ENCODE results near the gene MAN1A1.

- TF ChIP-seq CTCF (IDR thresholded peaks at IDR 0.05): no peak
- TF ChIP-seq, protein P1, sequence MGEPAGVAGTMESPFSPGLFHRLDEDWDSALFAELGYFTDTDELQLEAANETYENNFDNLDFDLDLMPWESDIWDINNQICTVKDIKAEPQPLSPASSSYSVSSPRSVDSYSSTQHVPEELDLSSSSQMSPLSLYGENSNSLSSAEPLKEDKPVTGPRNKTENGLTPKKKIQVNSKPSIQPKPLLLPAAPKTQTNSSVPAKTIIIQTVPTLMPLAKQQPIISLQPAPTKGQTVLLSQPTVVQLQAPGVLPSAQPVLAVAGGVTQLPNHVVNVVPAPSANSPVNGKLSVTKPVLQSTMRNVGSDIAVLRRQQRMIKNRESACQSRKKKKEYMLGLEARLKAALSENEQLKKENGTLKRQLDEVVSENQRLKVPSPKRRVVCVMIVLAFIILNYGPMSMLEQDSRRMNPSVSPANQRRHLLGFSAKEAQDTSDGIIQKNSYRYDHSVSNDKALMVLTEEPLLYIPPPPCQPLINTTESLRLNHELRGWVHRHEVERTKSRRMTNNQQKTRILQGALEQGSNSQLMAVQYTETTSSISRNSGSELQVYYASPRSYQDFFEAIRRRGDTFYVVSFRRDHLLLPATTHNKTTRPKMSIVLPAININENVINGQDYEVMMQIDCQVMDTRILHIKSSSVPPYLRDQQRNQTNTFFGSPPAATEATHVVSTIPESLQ (CRISPR knock-in tag; IDR thresholded peaks at IDR 0.05): no peak
- no peak for TF ChIP-seq TCF7 (CRISPR knock-in tag; IDR thresholded peaks at IDR 0.05; ENCODE audit: low read depth)
- no peak for TF ChIP-seq SP1 (CRISPR knock-in tag; conservative IDR thresholded peaks at IDR 0.05)
- TF ChIP-seq USF2 (CRISPR knock-in tag; IDR thresholded peaks at IDR 0.05): no peak
- TF ChIP-seq E2F5 (CRISPR knock-in tag; IDR thresholded peaks at IDR 0.05): no peak
- TF ChIP-seq, protein P2, sequence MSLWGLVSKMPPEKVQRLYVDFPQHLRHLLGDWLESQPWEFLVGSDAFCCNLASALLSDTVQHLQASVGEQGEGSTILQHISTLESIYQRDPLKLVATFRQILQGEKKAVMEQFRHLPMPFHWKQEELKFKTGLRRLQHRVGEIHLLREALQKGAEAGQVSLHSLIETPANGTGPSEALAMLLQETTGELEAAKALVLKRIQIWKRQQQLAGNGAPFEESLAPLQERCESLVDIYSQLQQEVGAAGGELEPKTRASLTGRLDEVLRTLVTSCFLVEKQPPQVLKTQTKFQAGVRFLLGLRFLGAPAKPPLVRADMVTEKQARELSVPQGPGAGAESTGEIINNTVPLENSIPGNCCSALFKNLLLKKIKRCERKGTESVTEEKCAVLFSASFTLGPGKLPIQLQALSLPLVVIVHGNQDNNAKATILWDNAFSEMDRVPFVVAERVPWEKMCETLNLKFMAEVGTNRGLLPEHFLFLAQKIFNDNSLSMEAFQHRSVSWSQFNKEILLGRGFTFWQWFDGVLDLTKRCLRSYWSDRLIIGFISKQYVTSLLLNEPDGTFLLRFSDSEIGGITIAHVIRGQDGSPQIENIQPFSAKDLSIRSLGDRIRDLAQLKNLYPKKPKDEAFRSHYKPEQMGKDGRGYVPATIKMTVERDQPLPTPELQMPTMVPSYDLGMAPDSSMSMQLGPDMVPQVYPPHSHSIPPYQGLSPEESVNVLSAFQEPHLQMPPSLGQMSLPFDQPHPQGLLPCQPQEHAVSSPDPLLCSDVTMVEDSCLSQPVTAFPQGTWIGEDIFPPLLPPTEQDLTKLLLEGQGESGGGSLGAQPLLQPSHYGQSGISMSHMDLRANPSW (CRISPR knock-in tag; conservative IDR thresholded peaks at IDR 0.05; ENCODE audit: low read depth): no peak
- TF ChIP-seq RORB (CRISPR knock-in tag; IDR thresholded peaks at IDR 0.05): no peak
Observed at GRCh38 chr6:119262612-119263011, 86.9 kb downstream of the MAN1A1 start.
